GM20000 (cell line): Measurements from ENCODE around the gene FHAD1.

Experiments used
- DNase-seq: peaks from one replicate; pipeline ENCODE4 v3.0.0; 2012; ENCODE audit warnings: low spot score
- CTCF ChIP-seq: IDR thresholded peaks from 2 replicates; pipeline ENCODE4 v1.5.1; 2012; ENCODE audit warnings: mild to moderate bottlenecking, control low read depth; ENCODE audit errors: extremely low read depth, missing control alignments

The FHAD1 gene

GRCh38 chr1:15322648-15323350 lies 75.8 kb downstream of the FHAD1 start:
- TF ChIP-seq CTCF: no peak
- no peak for DNase-seq

GRCh38 chr1:15323351-15323988 lies 76.4 kb downstream of the FHAD1 start:
- DNase-seq: peak; percentile 75
- peak; percentile 97 for TF ChIP-seq CTCF

- DNase-seq: no peak
- TF ChIP-seq CTCF: no peak
These were observed 77.2 kb downstream of the FHAD1 start for GRCh38 chr1:15323989-15324868.

GRCh38 chr1:15324869-15325335 lies 77.9 kb downstream of the FHAD1 start:
- DNase-seq: no peak
- TF ChIP-seq CTCF: no peak

DNA sequence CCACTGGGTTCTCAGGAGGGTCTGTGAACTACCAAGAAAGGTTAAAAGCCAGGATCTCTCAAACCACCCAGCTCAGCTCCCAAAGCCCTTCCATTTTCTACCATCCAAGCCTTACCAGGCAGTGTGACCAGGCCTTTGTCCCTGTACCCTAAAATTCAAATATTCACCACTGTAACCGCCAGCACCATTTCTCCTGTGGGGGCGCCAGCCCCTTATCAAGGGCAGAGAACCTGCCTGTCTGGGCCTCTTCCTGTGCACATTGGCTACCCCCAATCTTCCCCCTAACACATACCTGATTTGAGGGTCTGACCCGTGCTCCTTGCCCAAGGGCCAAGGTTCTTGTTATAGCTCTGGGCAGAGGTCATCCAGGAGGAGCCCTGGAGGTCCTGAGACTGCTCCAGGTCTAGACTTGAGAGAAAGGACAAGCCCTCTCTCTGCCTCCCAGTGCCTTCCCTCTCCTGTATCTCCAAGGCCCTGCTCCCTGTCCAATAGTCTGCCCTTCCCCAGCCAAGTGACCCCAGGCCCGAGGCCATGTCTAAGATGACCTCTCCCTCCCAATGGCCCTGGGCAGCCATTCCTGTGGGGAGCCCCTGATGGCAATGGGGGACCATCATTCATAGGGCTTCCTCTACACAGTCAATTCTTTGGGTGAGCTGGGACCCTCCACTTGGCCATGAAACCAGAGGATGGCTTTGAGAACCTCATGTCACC lies 78.5 kb downstream of the FHAD1 start:
- DNase-seq: no peak
- no peak for TF ChIP-seq CTCF

DNA sequence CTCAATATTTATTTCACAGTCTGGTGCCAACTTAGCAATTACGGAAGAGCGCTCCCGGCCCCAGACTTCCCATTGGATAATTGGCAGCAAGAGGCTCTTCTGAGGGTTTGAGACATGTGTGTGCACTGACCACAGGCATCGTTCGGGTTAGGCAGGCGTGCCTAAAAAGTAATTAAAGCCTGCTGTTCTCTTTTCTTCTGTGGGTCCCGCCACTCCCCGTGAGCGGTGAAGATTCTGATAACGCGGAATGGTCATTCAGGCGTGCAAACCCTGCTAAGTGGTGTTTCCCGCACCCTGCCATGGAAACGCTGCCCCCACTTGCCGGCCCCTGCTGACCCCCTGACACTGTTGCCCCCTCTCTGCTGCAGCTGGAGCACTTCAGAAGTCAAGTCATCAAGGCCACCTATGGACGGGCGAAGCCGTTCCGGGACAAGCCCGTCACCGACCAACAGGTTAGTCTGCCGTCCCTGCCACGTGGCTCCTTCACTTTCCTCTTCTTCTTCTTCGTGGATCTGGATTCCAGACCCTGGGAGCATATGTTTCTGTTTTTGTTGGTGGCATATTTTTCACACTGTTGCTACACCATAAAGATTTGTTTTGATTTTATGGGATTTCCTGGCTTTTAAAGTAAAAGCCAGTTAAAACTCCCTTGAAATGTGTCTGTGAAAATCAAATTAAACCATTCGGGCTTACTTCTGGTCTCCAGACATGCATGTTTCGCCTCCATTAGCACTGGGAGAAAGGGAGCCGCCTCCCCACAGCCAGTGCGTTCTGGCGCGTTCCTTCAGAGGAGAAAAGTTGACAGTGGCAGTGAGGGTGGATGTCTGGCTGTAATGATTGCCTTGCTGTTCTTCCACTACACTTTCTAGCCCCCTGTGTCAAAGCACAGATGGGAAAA lies 79.9 kb downstream of the FHAD1 start:
- no peak for TF ChIP-seq CTCF
- DNase-seq: no peak
